Measurements from ENCODE around the gene OBSL1.

The OBSL1 gene

DNA sequence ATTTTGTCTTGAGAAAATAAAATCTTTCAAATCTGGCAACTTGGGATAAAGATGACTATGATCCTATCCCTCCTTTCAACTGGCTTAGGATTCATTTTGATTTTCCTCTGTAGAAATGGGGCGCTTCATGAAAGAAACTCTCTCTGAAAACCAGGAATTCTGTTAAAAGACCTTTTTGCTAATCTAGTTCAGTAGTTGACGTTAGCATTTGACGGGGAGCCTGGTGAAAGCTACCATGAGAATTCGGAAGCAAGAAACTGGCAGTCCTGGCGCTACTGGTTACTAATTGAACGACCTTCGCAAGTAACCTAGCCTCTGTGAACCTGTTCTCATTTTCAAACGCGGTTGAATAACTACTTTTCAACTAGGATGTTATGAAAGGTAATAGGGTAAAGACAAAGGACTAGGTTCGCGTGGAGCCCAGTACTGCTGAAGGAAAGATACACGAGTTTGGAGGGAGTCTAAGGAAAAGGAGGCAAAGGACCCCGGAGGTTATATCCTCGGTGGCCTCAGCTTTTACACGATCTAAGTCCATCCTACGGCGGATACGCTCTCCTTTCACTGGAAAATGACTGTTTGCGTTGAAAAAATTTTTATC lies 25.7 kb upstream of the OBSL1 start:
- no peak for TF ChIP-seq CTCF (IDR thresholded peaks at IDR 0.05; ENCODE audit: low read depth, low read length)
- DNase-seq (ENCODE audit: extremely low read depth, low read depth): no peak

- TF ChIP-seq CTCF (IDR thresholded peaks at IDR 0.05; ENCODE audit: low read depth, low read length): no peak
- DNase-seq (ENCODE audit: extremely low read depth, low read depth): no peak
Observed at GRCh38 chr2:219595256-219595655, 23.9 kb upstream of the OBSL1 start.

DNA sequence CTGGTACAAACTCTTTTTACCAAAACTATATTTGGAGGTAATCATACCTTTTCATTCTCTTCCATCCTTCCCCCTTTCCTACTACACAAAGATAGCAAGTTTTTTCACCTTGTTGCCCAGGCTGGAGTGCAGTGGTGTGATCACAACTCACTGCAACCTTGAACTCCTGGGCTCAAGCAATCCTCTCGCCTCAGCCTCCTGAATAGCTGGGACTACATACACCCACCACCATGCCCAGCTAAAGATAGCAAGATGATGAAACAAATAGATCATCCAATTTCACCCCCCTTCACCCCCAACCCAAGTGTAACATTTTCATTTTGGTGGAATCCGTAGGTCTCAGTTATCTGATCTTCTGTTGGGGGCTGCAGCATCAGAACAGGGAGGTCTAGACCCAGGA lies 21.8 kb upstream of the OBSL1 start:
- no peak for DNase-seq (ENCODE audit: extremely low read depth, low read depth)
- TF ChIP-seq CTCF (IDR thresholded peaks at IDR 0.05; ENCODE audit: low read depth, low read length): no peak

- no peak for TF ChIP-seq CTCF (IDR thresholded peaks at IDR 0.05; ENCODE audit: low read depth, low read length)
Observed at GRCh38 chr2:219592736-219593135, 21.4 kb upstream of the OBSL1 start.

DNA sequence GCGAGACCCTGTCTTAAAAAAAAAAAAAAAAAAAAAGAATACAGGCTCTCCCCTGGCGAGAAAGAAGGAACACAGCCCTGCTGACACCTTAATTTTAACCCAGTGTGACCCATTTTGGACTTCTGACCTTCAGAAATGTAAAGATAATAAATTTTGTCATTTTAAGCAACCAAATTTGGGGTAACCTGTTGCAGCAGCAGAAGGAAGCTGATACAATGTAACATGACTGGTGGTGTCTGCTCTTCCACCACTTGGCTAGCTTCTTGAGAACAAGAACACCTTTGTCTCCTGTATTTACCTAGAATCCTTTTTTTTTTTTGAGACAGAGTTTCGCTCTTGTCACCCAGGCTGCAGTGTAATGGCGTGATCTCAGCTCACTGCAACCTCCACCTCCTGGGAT lies 19.8 kb upstream of the OBSL1 start:
- TF ChIP-seq CTCF (IDR thresholded peaks at IDR 0.05; ENCODE audit: low read depth, low read length): no peak

More at GRCh38 chr2:219592736-219593135, 21.4 kb upstream of the OBSL1 start:
- no peak for DNase-seq (ENCODE audit: extremely low read depth, low read depth)

DNA sequence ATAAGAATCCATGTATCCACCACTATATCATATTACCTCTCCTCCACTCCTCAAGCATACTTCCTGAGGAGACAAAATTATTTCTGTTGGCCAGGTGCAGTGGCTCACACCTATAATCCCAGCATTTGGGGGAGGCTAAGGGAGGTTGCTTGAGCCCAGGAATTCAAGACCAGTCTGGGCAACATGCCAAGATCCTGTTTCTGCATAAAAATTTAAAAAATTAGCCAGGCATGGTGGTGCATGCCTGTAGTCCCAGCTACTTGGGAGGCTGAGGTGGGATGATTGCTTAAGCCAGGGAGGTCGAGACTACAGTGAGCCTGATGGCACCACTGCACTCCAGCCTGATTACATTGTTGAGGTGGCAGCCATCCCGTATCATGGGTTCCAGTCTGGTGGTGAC lies 10.0 kb upstream of the OBSL1 start:
- no peak for TF ChIP-seq CTCF (IDR thresholded peaks at IDR 0.05; ENCODE audit: low read depth, low read length)
- DNase-seq (ENCODE audit: extremely low read depth, low read depth): no peak

More for the DNA sequence above, 19.8 kb upstream of the OBSL1 start:
- no peak for DNase-seq (ENCODE audit: extremely low read depth, low read depth)

DNA sequence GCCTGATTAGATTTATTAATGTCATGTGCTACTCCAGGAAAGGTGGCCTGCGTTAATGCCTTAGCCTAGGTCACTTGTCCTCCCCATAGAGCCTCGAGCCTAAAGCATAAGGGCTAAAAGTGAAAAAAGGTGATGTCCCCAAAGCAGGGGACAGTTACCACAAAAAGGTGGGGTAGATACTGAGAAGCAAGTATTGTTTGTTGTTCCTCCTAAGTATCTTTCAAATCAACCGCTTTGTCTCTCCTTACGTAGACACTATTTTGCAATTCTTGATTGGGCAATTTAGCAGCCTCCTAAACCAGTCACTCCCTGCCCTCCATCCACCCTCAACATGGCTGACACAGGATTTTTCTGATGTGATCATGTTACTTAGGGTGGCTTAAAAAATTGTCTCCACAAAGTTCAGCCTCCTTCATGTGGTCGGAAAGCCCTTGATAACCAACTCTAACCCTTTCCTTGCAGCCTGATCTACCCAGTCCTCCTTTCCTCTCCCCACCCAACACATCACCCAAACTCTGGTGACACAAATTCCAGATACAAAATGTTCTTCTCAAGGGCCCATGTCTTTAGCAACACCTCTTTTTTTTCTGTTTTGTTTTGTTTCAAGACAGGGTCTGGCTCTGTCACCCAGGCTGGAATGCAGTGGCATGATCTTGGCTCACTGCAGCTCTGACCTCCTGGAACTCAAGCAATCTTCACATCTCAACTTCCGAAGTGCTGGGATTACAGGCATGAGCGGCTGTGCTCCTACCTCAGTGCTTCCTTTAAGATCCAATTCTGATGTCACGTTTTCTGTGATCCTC lies 7.7 kb upstream of the OBSL1 start:
- DNase-seq (ENCODE audit: extremely low read depth, low read depth): no peak
- no peak for TF ChIP-seq CTCF (IDR thresholded peaks at IDR 0.05; ENCODE audit: low read depth, low read length)

Data from AG09319 (cell line).